OCI-LY3 (cell line): ENCODE results near the gene BANP.
"Not testable (repeated sequence)": the region's sequence is repeated elsewhere in the genome, so short reads cannot be mapped to it uniquely, and the experiment has no call there.

Experiments used
- EZH2phosphoT487 ChIP-seq: fragments of 200-600 bp; shearing (Covaris generic); IDR thresholded peaks from 2 replicates; pipeline ENCODE4 v1.6.1; 2018; ENCODE audit warnings: antibody characterized with exemption, mixed run types, low read depth
- TF ChIP-seq, protein P1 (sequence below): fragments of 200-600, 300-600 bp; sonication (generic); IDR thresholded peaks from 2 replicates; pipeline ENCODE4 v1.5.1; 2014; ENCODE audit warnings: antibody characterized with exemption, low read length, low read depth

DNA sequence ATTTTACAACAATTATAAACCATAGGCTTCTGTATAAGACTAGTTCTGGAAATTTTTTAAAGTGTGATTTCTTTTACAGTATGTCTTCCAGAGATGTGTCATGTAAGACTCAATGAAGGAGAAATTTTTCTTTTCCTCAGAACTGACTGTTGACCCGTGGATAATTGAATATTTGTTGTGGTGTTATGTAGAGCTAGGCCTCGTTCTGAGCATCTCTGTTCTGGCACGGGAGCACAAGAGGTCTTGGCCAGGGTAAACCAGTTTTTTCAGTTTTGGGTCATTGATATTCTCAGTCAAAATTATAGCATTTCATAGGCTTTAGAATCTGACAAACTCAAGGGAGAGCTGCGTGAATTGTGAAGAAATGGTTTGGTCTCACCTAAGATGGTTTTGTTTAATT lies 39.0 kb downstream of the BANP start:
- TF ChIP-seq, protein P1, sequence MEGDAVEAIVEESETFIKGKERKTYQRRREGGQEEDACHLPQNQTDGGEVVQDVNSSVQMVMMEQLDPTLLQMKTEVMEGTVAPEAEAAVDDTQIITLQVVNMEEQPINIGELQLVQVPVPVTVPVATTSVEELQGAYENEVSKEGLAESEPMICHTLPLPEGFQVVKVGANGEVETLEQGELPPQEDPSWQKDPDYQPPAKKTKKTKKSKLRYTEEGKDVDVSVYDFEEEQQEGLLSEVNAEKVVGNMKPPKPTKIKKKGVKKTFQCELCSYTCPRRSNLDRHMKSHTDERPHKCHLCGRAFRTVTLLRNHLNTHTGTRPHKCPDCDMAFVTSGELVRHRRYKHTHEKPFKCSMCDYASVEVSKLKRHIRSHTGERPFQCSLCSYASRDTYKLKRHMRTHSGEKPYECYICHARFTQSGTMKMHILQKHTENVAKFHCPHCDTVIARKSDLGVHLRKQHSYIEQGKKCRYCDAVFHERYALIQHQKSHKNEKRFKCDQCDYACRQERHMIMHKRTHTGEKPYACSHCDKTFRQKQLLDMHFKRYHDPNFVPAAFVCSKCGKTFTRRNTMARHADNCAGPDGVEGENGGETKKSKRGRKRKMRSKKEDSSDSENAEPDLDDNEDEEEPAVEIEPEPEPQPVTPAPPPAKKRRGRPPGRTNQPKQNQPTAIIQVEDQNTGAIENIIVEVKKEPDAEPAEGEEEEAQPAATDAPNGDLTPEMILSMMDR, result not testable (repeated sequence)
- TF ChIP-seq EZH2phosphoT487, result not testable (repeated sequence)
